Neural cell (in vitro differentiated cells): Measurements from ENCODE around the gene RGS14. TPM values are rescaled to one million over a fixed set of nuclear protein-coding genes. Genes with fewer than 3 reads are reported as not detected.

Experiments used
- H2AFZ ChIP-seq: fragments of 200-600, 300-800 bp; sonication (generic), shearing (Covaris generic); 2 replicates; pipeline ENCODE4 v1.6.0; 2014; ENCODE audit warnings: low read depth, mild to moderate bottlenecking, antibody characterized with exemption, low read length, moderate library complexity
- H3F3A ChIP-seq: fragments of 200-600 bp; shearing (Covaris generic); 2 replicates; pipeline ENCODE4 v1.6.1; 2016; ENCODE audit warnings: mild to moderate bottlenecking, moderate library complexity, mixed read lengths, antibody characterized with exemption, low read length; ENCODE audit not compliant: insufficient read depth, poor library complexity, severe bottlenecking
- H3K27ac ChIP-seq: fragments of 200-600, 300-800 bp; sonication (generic), shearing (Covaris generic); 2 replicates; pipeline ENCODE4 v1.5.1; 2014; ENCODE audit warnings: mild to moderate bottlenecking, low read length, moderate library complexity
- H3K27me3 ChIP-seq: fragments of 300-800, 200-600 bp; sonication (generic), shearing (Covaris generic); 2 replicates; pipeline ENCODE4 v1.6.0; 2014; ENCODE audit warnings: mild to moderate bottlenecking, low read depth, low read length, moderate library complexity; ENCODE audit not compliant: insufficient read depth
- H3K36me3 ChIP-seq: fragments of 300-800, 200-600 bp; sonication (generic), shearing (Covaris generic); 2 replicates; pipeline ENCODE4 v1.5.1; 2014; ENCODE audit warnings: mild to moderate bottlenecking, antibody characterized with exemption, low read length, moderate library complexity; ENCODE audit not compliant: insufficient read depth
- H3K4me2 ChIP-seq: fragments of 300-800, 200-600 bp; sonication (generic), shearing (Covaris generic); 2 replicates; pipeline ENCODE4 v1.6.0; 2014; ENCODE audit warnings: mild to moderate bottlenecking, low read length
- H3K4me3 ChIP-seq: fragments of 300-800, 200-600 bp; sonication (generic), shearing (Covaris generic); 2 replicates; pipeline ENCODE4 v1.5.1; 2014; ENCODE audit warnings: mild to moderate bottlenecking, low read length, moderate library complexity
- H3K79me2 ChIP-seq: fragments of 200-600 bp; shearing (Covaris generic); replicated peaks from 2 replicates; pipeline ENCODE4 v1.6.0; 2014; ENCODE audit warnings: mild to moderate bottlenecking, low read length, moderate library complexity; ENCODE audit not compliant: insufficient read depth
- H3K9ac ChIP-seq: fragments of 300-800, 200-600 bp; sonication (generic), shearing (Covaris generic); 2 replicates; pipeline ENCODE4 v1.6.1; 2016; ENCODE audit warnings: mild to moderate bottlenecking, low read length, mixed read lengths
- H3K9me2 ChIP-seq: fragments of 200-600 bp; shearing (Covaris generic); 2 replicates; pipeline ENCODE4 v1.6.1; 2016; ENCODE audit warnings: mild to moderate bottlenecking, low read length, mixed read lengths; ENCODE audit not compliant: insufficient read depth
- H3K9me3 ChIP-seq: fragments of 200-600, 300-800 bp; sonication (generic), shearing (Covaris generic); 2 replicates; pipeline ENCODE4 v1.6.1; 2016; ENCODE audit warnings: mild to moderate bottlenecking, mixed run types, low read length, moderate library complexity, mixed read lengths
- H4K20me1 ChIP-seq: fragments of 200-600 bp; shearing (Covaris generic); 2 replicates; pipeline ENCODE4 v1.6.1; 2016; ENCODE audit warnings: mild to moderate bottlenecking, mixed run types; ENCODE audit not compliant: insufficient read depth
- EP300 ChIP-seq: fragments of 450-650 bp; conservative IDR thresholded peaks from 2 replicates; pipeline ENCODE4 v1.6.1; 2014; ENCODE audit warnings: antibody characterized with exemption, mild to moderate bottlenecking, moderate library complexity; ENCODE audit not compliant: poor library complexity, severe bottlenecking
- EZH2 ChIP-seq: fragments of 200-600, 300-800 bp; shearing (Covaris generic), sonication (generic); IDR thresholded peaks from 2 replicates; pipeline ENCODE4 v1.6.1; 2014; ENCODE audit warnings: antibody characterized with exemption, low read length, borderline replicate concordance, mild to moderate bottlenecking; ENCODE audit not compliant: insufficient read depth, poor library complexity, severe bottlenecking
- MXI1 ChIP-seq: fragments of 450-650 bp; conservative IDR thresholded peaks from 2 replicates; pipeline ENCODE4 v1.6.1; 2014; ENCODE audit warnings: antibody characterized with exemption, mild to moderate bottlenecking; ENCODE audit not compliant: poor library complexity, severe bottlenecking
- POLR2AphosphoS5 ChIP-seq: IDR thresholded peaks from 2 replicates; pipeline ENCODE4 v1.6.1; 2012
- RAD21 ChIP-seq: fragments of 450-650 bp; conservative IDR thresholded peaks from 2 replicates; pipeline ENCODE4 v1.6.1; 2014; ENCODE audit warnings: antibody characterized with exemption, mild to moderate bottlenecking, moderate library complexity
- REST ChIP-seq: IDR thresholded peaks from 2 replicates; pipeline ENCODE4 v1.6.1; 2012; ENCODE audit warnings: borderline replicate concordance
- SMC3 ChIP-seq: fragments of 450-650 bp; conservative IDR thresholded peaks from 2 replicates; pipeline ENCODE4 v1.6.1; 2014; ENCODE audit warnings: antibody characterized with exemption, mild to moderate bottlenecking, moderate library complexity; ENCODE audit not compliant: poor library complexity
- TAF1 ChIP-seq: IDR thresholded peaks from 2 replicates; pipeline ENCODE4 v1.6.1; 2012; ENCODE audit warnings: low read depth
- polyA plus RNA-seq: library from polyadenylated mRNA; depleted of rRNA; stranded (reverse); fragments of >200 nt; gene quantifications from 2 replicates; pipeline ENCODE4 v1.2.3, GENCODE V29; 2014
- TF ChIP-seq, protein P1 (sequence below): fragments of 450-650 bp; IDR thresholded peaks from 2 replicates; pipeline ENCODE4 v1.5.1; 2014; ENCODE audit warnings: antibody characterized with exemption, mild to moderate bottlenecking, moderate library complexity; ENCODE audit not compliant: poor library complexity, severe bottlenecking

The RGS14 gene
- polyA plus RNA-seq, 1 donor from 2014 or later = 32.3 TPM

DNA sequence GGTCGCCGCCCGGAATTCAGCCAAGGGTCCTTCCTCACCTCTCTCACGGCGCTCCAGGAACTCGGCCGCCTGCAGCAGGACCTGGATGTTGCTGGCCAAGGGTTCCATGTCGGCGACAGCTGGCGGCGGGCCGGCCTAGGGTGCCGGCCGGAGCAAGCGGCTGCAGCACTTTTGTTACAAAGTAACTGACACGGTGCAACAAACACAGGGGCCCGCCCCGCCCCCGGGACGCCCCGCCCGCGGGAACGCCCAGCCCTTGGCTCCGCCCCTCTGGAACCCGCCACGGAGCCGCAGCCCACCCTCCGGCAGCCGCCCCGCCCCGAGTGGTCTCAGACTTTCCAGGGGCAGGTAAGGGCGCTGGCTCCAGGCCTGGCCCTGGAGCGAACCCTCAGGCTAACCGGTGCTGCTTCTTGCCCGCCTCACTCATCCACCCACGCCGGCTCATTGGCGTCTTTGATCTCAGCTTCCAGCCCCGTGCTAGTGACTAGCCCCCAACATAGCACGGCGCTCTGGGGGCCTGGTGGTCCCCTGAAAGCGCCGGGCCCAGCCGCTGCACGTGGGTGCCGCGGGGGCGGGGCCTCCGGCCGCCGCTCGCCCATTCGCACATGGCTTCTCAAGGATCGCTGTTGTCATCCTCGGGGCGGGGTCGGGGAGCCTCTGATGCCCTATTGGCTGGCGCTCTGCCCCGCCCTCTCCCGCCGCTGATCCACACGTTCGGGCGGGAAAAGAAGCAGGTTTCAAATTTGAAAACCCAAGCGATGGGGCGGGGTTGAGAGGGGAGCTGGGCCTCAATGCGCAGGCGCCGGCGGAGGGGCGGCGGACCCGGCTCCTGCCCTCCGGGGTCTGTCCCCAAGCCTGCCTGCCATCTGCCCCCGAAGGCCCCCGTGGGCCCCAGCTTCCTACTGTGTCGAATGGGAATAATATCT lies 45.7 kb upstream of the RGS14 start, which contains the start of gene MXD3:
Gene MXD3, minus strand, starts transcription at position 176 of the 926 bp plus-strand sequence. Its CDS starts 68 bp downstream, at position 108.
- H2AFZ ChIP-seq = peak within 1 kb of the TSS; percentile 33
- H3K27ac ChIP-seq = no peak within 1 kb of the TSS
- H3K27me3 ChIP-seq = no peaks in the 10 kb centered on the region

DNA sequence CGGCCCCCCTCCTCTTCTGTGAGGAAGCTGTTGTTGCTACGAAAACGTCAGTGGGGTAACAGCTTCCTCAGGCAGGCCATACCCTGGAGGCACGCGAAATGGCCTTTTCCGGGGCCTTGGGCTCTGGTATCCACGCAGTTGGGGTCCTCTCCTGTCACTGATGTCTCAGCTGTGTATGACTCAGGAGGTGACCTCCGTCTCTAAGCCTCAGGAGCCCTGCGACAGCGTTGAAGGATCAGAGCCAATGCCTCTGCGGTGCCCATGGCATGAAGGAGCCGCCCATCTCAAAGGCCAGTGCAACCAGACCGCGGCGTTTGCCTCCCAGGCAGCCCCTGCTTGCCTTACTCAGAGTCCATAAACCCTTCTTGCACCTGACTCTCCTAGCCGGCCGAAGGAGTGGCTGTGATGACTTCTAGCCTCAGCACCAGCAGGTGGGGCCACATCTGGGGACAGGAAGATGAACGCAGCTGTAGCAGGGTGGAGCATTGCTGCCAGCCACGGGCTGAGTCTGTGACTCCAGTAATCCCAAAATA lies 45.0 kb upstream of the RGS14 start:
- no peaks in the 10 kb centered on the region for H3F3A ChIP-seq
- no peaks in the 10 kb centered on the region for H3K9me2 ChIP-seq
- TF ChIP-seq SMC3 = no peak
- TF ChIP-seq RAD21 = no peak
- no peaks in the 10 kb centered on the region for H3K27me3 ChIP-seq
- no peaks in the 10 kb centered on the region for H3K9me3 ChIP-seq
- H2AFZ ChIP-seq = no peak overlapping the region
- H3K36me3 ChIP-seq = no peaks in the 10 kb centered on the region
- H3K4me3 ChIP-seq = peak overlapping the region; percentile 93
- no peaks in the 10 kb centered on the region for H3K79me2 ChIP-seq
- no peak overlapping the region for H3K4me2 ChIP-seq
- no peak overlapping the region for H3K27ac ChIP-seq
- no peak overlapping the region for H3K9ac ChIP-seq
- no peaks in the 10 kb centered on the region for H4K20me1 ChIP-seq

More for the DNA sequence above, 45.7 kb upstream of the RGS14 start, which contains the start of gene MXD3:
- H3F3A ChIP-seq = no peaks in the 10 kb centered on the region
- H3K79me2 ChIP-seq = no peaks in the 10 kb centered on the region
- H3K4me3 ChIP-seq = peak within 1 kb of the TSS; percentile 93
- H3K9me2 ChIP-seq = no peaks in the 10 kb centered on the region
- H3K36me3 ChIP-seq = no peaks in the 10 kb centered on the region
- H4K20me1 ChIP-seq = no peaks in the 10 kb centered on the region
- peak within 1 kb of the TSS; percentile 96 for H3K4me2 ChIP-seq
- no peak for TF ChIP-seq SMC3
- peak; percentile 99 for TF ChIP-seq MXI1
- H3K9ac ChIP-seq = peak within 1 kb of the TSS; percentile 22
- no peaks in the 10 kb centered on the region for H3K9me3 ChIP-seq

- Histone ChIP-seq H3K27me3 (no peaks in the 10 kb centered on the region), H3K36me3 (no peaks in the 10 kb centered on the region)
Measured at GRCh38 chr5:177313561-177314259, 44.0 kb upstream of the RGS14 start.

More at GRCh38 chr5:177313561-177314259, 44.0 kb upstream of the RGS14 start:
- Histone ChIP-seq H3K9me2 (no peaks in the 10 kb centered on the region), H3F3A (no peaks in the 10 kb centered on the region), H3K79me2 (no peaks in the 10 kb centered on the region), H4K20me1 (no peaks in the 10 kb centered on the region), H3K27ac (no peak overlapping the region), H3K4me2 (no peak overlapping the region), H3K9ac (no peak overlapping the region), H3K9me3 (no peaks in the 10 kb centered on the region), H3K4me3 (no peak overlapping the region), H2AFZ (no peak overlapping the region)
- TF ChIP-seq, protein P1, sequence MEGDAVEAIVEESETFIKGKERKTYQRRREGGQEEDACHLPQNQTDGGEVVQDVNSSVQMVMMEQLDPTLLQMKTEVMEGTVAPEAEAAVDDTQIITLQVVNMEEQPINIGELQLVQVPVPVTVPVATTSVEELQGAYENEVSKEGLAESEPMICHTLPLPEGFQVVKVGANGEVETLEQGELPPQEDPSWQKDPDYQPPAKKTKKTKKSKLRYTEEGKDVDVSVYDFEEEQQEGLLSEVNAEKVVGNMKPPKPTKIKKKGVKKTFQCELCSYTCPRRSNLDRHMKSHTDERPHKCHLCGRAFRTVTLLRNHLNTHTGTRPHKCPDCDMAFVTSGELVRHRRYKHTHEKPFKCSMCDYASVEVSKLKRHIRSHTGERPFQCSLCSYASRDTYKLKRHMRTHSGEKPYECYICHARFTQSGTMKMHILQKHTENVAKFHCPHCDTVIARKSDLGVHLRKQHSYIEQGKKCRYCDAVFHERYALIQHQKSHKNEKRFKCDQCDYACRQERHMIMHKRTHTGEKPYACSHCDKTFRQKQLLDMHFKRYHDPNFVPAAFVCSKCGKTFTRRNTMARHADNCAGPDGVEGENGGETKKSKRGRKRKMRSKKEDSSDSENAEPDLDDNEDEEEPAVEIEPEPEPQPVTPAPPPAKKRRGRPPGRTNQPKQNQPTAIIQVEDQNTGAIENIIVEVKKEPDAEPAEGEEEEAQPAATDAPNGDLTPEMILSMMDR = no peak
- no peak for TF ChIP-seq RAD21
- no peak for TF ChIP-seq EP300
- no peak for TF ChIP-seq EZH2
- TF ChIP-seq POLR2AphosphoS5 = no peak
- no peak for TF ChIP-seq SMC3
- no peak for TF ChIP-seq TAF1
- no peak for TF ChIP-seq MXI1
- no peak for TF ChIP-seq REST
